Hepatocyte (in vitro differentiated cells): Measurements from ENCODE around the gene ZGPAT.

Experiments used
- CTCF ChIP-seq: fragments of 200-600 bp; sonication (generic); IDR thresholded peaks from 2 replicates; pipeline ENCODE4 v1.5.1; 2016; ENCODE audit warnings: antibody characterized with exemption, mild to moderate bottlenecking; ENCODE audit not compliant: poor library complexity
- EZH2 ChIP-seq: fragments of 200-600 bp; sonication (generic); IDR thresholded peaks from 2 replicates; pipeline ENCODE4 v1.6.1; 2016; ENCODE audit warnings: antibody characterized with exemption, mild to moderate bottlenecking, borderline replicate concordance

- TF ChIP-seq CTCF (no peak), EZH2 (no peak)
These were observed 71.0 kb downstream of the ZGPAT start for GRCh38 chr20:63778857-63779256.
